HG03097 (cell line): ENCODE measurements around the gene TRIP10.

Experiments used
- ATAC-seq: cut with Tn5 transposase; IDR thresholded peaks from one replicate; pipeline ENCODE4 v1.9.1; 2021; ENCODE audit not compliant: unreplicated experiment, low FRiP score

The TRIP10 gene

DNA sequence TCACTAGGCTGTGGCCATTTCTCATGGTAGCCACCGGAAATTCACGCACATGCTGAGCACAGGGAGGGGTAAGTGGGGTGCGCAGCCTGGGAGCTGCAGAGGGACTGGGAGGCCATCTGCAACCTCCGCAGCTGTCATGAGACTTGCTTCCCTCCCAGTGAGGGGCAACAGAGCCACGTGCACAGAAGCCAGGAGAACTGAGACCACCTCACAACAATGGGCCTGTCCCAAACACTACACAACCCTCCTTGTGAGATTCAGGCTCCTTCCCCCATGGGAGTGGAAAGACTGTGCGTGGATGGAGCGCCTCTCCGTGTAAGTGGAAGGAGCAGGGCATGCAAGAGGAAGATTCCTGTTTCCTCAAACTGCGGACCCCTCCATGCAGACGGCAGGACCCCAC, 27.9 kb upstream of the TRIP10 start:
- no peak for ATAC-seq

GRCh38 chr19:6712231-6712630, 27.2 kb upstream of the TRIP10 start:
- no peak for ATAC-seq

DNA sequence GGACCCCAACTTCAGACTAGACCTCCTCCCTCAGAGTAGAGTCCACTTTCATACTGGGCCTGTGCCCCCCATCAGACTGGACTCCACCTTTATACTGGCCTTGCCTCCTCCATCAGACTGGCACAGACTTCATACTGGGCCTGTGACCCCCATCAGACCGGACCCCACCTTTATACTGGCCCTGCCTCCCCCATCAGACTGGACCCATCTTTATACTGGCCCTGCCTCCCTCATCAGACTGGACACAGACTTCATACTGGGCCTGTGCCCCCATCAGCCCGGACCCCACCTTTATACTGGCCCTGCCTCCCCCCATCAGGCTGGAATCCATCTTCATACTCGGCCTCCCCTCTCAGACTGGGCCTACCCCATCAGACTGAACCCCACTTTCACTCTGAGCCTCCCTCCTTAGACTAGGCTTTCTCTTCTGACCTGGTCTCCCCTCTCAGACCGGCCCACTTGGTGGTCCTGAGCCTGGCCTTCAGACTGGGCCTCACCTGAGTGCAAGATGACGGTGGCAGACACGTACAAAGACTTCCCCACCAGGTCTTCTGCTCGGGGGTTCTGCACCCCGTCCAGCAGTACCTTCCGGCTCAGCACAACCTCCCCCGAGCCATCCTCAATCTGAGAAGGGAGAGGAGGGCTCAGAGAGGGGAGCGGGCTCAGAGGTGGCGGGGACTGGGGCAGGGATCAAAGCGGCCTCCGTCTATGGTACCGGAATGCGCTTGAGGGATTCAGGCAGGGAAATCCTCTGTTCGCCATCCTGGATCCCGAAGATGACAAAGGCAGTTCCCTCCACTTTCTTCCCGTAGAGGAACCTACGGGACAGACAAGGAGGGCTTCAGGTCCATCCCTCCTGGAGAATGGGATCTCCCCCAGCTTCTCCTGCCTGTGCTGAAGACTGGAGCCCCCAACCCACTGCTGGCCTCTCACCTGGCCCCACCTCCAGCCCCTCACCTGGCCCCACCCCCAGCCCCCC, 26.5 kb upstream of the TRIP10 start:
- ATAC-seq: no peak

DNA sequence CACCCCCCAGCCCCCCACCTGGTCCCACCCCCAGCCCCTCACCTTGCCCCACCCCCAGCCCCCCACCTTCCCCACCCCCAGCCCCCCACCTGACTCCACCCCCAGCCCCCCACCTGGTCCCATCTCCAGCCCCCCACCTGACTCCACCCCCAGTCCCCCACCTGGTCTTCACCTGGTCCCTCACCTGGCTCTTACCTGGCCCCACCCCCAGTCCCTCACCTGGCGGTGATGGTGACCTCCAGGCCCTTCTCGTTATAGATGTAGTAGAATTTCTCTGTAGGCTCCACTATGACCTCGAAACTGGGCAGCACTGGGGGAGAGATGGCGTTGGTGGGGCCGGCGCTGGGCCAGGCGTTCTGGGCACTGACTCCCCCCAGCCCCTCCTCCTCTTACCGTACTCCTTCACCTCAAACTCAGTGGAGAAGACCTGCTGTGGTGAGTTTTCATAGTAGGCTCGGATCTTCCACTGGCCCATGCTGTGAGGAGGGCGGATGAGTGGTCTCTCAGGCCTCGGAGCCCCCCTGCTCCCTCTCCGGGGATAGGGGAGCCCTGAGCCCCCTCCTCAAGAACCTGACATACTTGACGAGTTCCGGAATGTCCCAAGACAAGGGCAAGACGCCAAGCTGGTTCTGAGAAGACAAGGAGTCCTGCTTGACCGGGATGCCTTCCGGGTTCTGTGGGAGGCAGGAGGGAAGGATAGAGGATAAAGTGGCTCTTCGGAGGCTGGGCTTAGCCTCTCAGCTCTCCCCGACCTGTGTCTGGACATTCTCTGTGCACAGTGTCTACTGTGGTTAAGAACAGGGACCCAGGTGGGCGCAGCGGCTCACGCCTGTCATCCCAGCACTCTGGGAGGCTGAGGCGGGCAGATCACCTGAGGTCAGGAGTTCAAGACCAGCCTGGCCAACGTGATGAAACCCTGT, 25.4 kb upstream of the TRIP10 start:
- ATAC-seq: no peak

- ATAC-seq: no peak
Observed at GRCh38 chr19:6714749-6715555, 24.5 kb upstream of the TRIP10 start.

GRCh38 chr19:6716610-6716970, 22.9 kb upstream of the TRIP10 start:
- ATAC-seq: no peak

GRCh38 chr19:6717036-6717435, 22.4 kb upstream of the TRIP10 start:
- no peak for ATAC-seq

- ATAC-seq: no peak
Observed at GRCh38 chr19:6717441-6717971, 22.0 kb upstream of the TRIP10 start.

DNA sequence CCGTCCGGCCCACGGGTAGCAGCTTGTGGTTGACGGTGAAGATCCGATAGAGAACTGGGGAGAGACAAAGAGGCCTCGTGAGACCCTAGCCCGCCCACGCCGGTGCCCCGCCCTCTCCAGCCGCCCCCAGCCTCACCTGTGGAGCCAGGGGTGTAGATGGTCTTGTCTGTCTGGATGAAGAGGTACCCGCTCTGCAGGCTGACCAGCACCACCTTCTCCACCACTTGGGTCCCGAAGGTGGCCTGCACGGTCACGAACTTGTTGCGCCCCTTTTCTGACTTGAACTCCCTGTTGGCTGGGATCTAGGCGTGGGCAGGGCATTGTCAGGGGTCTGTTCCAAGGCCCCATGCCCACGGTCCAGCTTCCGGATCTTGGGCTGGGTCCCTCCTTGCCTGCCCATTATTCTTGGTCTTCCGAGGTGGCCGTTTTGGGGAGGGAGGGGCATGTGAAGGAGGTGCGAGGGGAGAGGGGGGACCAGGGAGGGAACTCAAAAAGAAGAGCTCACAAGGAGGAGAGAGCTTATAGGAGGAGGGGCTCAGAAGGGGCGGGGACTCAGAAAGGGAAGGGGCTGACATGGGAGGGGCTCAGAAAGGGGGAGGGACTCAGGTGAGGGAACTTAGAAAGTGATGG, 21.3 kb upstream of the TRIP10 start:
- no peak for ATAC-seq

DNA sequence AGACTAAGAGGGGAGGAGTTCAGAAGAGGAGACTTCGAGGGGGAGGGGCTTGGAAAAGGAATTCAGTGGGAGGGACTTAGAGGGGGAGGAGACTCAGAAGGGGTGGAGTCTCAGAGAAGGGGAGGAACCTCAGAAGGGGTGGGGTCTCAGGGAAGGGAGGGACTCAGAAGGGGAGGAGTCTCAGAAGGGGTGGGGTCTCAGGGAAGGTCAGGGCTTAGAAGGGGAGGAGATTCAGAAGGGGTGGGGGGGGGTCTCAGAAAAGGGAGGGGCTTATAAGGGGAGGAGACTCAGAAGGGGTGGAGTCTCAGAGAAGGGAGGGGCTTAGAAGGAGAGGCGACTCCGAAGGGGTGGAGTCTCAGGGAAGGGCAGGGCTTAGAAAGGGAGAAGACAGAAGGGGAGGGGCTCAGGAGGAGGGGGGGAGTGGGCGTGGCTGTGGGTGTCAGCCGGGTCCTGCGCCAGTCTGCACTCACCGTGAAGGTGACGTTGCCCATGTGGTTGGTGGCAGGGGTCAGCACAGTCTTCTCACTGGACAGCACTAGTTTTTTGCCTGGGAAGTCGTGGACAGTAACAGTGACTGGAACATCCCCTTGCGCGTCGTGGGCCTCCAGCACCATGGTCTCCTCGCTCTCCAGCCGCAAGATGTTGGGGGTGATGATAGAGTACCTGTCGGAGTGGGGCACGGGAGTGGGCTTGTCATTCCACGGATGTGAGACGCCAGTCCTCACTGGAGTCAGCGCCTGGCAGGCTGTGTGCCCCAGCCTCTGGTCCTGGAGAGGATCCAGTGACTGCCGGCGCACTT, 20.5 kb upstream of the TRIP10 start:
- no peak for ATAC-seq

GRCh38 chr19:6719540-6719861, 20.0 kb upstream of the TRIP10 start:
- ATAC-seq: no peak

GRCh38 chr19:6719992-6720368, 19.5 kb upstream of the TRIP10 start:
- no peak for ATAC-seq

DNA sequence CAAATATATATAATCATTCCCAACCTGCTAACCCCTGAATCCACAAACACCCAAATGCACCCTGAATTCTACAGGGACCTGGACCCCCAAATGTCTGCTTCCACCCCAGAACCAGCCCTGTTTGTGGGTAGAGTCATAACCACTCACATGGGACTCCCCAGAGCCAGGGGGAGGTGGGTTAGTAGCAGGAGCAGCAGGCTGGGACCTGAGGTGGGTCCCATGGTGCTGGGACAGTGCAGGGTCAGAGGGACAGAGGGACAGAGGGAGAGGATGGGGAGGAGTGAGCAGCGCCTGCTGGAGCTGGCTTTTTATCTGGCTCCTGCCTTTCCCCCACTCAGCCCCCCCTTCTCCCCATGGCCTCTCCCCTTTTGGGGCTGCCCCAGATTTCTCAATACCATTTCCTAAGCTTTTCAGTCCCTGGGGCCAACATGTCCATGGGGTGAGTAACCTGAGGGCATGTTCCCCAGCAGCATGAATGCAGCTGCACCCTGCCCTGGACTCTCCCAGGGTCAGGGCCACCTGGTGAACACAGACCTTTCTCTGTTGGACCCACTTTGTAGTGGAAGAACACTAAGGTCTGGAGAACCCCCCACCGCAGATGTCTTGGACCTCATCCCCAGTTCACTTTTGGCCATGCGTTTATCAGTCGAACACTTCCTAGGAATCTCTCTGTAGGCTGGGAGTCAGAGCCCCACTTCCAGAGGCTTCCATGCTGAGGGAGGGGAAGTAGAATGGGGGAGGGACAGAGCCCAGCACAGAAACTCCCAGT, 18.9 kb upstream of the TRIP10 start, which contains the start of gene C3:
Gene C3 (minus strand): TSS at position 282 of the 769 bp plus-strand sequence. CDS start 61 bp downstream, at position 221.
- no peak for ATAC-seq

DNA sequence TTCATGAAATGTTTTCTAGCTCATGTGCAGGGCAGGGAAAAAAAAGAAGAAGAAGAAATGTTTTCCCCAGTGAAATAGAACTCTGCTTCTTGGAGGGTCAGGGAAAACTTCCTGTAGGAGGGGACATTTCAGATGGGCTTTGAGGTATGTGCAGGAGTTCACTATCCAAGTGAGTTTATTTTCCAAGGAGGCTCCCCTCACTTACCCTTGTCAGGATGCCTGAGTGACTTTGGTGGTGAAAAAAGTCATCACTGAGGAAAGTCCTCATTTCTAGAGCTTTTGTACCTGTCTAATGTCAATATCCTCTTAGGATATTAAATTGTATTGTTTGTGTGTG, 18.4 kb upstream of the TRIP10 start:
- ATAC-seq: no peak

DNA sequence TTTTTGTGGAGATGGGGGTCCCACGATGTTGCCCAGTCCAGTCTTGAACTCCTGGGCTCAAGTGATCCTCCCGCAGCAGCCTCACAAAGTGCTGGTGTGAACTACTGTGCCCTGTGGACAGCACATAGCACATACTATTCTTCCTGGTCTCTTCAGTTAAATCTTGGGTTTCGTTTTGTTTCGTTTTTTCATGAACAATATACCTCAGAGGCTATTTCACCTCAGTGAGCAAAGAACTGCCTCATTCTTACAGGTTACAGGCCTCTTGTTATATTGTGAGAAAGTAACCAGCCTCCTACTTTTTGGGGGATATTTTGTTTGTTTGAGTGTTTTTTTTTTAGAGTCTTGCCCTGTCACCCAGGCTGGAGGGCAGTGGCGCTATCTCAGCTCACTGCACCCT, 17.7 kb upstream of the TRIP10 start:
- no peak for ATAC-seq

- ATAC-seq: no peak
Observed at GRCh38 chr19:6723108-6723618, 16.3 kb upstream of the TRIP10 start.

DNA sequence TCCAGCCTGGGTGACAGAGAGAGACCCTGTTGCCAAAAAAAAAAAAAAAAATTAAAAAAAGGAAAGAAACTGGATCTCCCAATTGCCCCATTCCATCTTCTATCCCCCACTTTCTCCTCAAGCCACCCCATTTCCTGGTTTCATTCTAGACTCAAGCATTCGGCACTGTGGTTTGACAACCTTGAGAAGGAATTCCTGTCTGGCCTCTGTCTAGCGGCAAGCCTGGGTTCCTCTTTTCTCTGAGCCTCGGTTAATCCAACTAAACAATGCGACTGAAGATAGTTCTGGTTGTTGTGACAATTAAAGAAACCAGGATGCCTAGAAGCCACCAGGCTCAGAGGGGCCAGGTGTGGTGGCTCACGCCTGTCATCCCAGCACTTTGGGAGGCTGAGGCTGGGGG, 15.7 kb upstream of the TRIP10 start:
- ATAC-seq: no peak
